ENCODE data around the gene CD55. TPM values are rescaled to one million over a fixed set of nuclear protein-coding genes. Genes with fewer than 3 reads are reported as not detected.

Gene CD55
- total RNA-seq, 1 experiment from 2014 or later: 17.3 TPM

GRCh38 chr1:207302618-207303393, 18.7 kb upstream of the CD55 start:
- H3K79me2 ChIP-seq (ENCODE audit: insufficient read depth, low read length): no peaks in the 10 kb centered on the region
- H3K4ac ChIP-seq (ENCODE audit: low read depth, low read length): no peak overlapping the region
- H3K4me1 ChIP-seq (ENCODE audit: insufficient read depth, low read length): no peaks in the 10 kb centered on the region; the same call in 1 of the 2 replicates
- H2BK15ac ChIP-seq (ENCODE audit: low read depth, low read length): no peak overlapping the region
- H3K27me3 ChIP-seq (ENCODE audit: insufficient read depth, low read length): no peaks in the 10 kb centered on the region
- H2BK120ac ChIP-seq (ENCODE audit: low read depth, low read length, poor library complexity, severe bottlenecking): no peak overlapping the region
- H3K18ac ChIP-seq (ENCODE audit: insufficient read length, low read depth, low read length): no peak overlapping the region
- Mint-ChIP-seq H3K9me3 (peaks cover 13 to 14% of the 10 kb centered on the region in 2 experiments), H3K4me3 (no peak overlapping the region), H3K36me3 (ENCODE audit: insufficient read depth in 1 of 3, low read depth in 3 of 3) (peaks cover 4 to 15% (median 12%) of the 10 kb centered on the region in 3 experiments; a peak in 6 of 7 replicates), H3K27me3 (ENCODE audit: low read depth) (0 out of 2 replicates have a peak, but pooled peaks cover 2% of the 10 kb centered on the region), H3K27ac (no peak overlapping the region), H3K4me1 (peaks cover 42 to 48% of the 10 kb centered on the region in 2 experiments)
- no peak overlapping the region for H2AFZ ChIP-seq (ENCODE audit: low read length)
- H3K23ac ChIP-seq (ENCODE audit: insufficient read length, low read depth, low read length): no peak overlapping the region
- no peak overlapping the region for H2BK20ac ChIP-seq (ENCODE audit: low read depth, low read length, poor library complexity, severe bottlenecking)
- no peaks in the 10 kb centered on the region for H3K23me2 ChIP-seq (ENCODE audit: insufficient read length, low read depth, low read length, poor library complexity, severe bottlenecking)
- no peak overlapping the region for H3K56ac ChIP-seq (ENCODE audit: insufficient read length, low read depth, low read length)
- no peak for DNase-seq
- no peak overlapping the region for H3K4me2 ChIP-seq (ENCODE audit: insufficient read depth, insufficient read length, low read length)
- no peak overlapping the region for H3K14ac ChIP-seq (ENCODE audit: insufficient read depth, low read length)
- H2BK12ac ChIP-seq (ENCODE audit: insufficient read length, low read depth, low read length): no peak overlapping the region
- no peak for TF ChIP-seq CTCF (conservative IDR thresholded peaks at IDR 0.05)
- no peaks in the 10 kb centered on the region for H4K20me1 ChIP-seq (ENCODE audit: control insufficient read depth, insufficient read depth, insufficient read length)
- no CpG with 5 or more reads among the region's 1 CpG for WGBS (ENCODE audit: extremely low coverage, insufficient read length, low lambda C conversion rate)
- H3T11ph ChIP-seq (ENCODE audit: low read length): no peak overlapping the region
- no peak overlapping the region for H3K9ac ChIP-seq (ENCODE audit: extremely low read depth, insufficient read length, low read length)
- no peak overlapping the region for H2AK5ac ChIP-seq (ENCODE audit: insufficient read length, low read length)
- H3K27ac ChIP-seq (ENCODE audit: insufficient read length, low read depth, low read length): no peak overlapping the region
- no peak overlapping the region for H2BK5ac ChIP-seq (ENCODE audit: insufficient read length, low read length)
- H4K91ac ChIP-seq (ENCODE audit: insufficient read length, low read depth, low read length): no peak overlapping the region
- H3K9me3 ChIP-seq (ENCODE audit: control insufficient read depth, low read depth, low read length): no peaks in the 10 kb centered on the region
- no peak overlapping the region for H4K8ac ChIP-seq (replicated peaks; ENCODE audit: insufficient read length, low read depth, low read length)
- H3K79me1 ChIP-seq (ENCODE audit: insufficient read depth, low read depth, low read length, poor library complexity, severe bottlenecking): no peaks in the 10 kb centered on the region
- no peak overlapping the region for H4K5ac ChIP-seq (ENCODE audit: insufficient read length, low read depth, low read length)
